CD4-positive, alpha-beta T cell treated with Interferon gamma for 1 hour (primary cell): ENCODE results near the gene IRX6.

Source experiments
- DNase-seq: peaks from one replicate; pipeline ENCODE4 v3.0.0-alpha.2; 2020

The IRX6 gene

GRCh38 chr16:55324285-55325079 lies 479 bp downstream of the IRX6 start:
- DNase-seq, result no peak

- DNase-seq, result no peak
Measured at GRCh38 chr16:55325080-55325447, 1.1 kb downstream of the IRX6 start.

GRCh38 chr16:55325458-55326109 lies 1.6 kb downstream of the IRX6 start:
- DNase-seq, result no peak

- no peak for DNase-seq
Measured at GRCh38 chr16:55326261-55327092, 2.5 kb downstream of the IRX6 start.

GRCh38 chr16:55328611-55329569 lies 4.9 kb downstream of the IRX6 start:
- DNase-seq, result no peak

DNA sequence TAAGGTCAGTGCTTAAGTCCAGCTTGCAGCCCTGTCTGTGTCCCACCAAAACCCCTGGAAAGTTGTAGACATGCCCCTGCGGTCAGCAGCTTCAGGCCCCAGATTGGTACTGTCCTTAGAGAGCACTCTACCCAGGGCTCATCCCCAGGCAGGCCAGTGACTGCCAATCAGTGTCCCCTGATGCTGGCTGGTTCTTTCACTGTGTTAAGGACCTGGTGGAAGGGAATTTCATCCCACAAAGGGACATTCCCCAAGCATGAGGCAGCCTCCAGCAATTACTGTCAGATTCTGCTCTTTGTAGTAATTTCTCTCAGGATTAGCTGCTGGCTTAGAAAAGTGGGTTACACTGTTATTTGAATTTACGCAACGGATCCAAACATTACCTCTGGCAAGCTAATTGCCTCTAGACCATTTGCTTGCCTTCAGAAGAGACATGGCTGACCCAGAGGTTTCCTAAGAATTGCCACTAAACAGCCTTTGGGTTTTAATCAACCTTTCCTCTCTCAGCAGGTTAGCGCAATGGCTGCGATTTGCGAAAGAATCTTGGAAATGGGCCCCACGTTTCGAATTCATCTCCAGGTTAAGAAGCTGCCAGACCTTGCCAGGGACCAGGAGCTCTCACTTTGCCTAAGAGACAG lies 5.9 kb downstream of the IRX6 start:
- no peak for DNase-seq

DNA sequence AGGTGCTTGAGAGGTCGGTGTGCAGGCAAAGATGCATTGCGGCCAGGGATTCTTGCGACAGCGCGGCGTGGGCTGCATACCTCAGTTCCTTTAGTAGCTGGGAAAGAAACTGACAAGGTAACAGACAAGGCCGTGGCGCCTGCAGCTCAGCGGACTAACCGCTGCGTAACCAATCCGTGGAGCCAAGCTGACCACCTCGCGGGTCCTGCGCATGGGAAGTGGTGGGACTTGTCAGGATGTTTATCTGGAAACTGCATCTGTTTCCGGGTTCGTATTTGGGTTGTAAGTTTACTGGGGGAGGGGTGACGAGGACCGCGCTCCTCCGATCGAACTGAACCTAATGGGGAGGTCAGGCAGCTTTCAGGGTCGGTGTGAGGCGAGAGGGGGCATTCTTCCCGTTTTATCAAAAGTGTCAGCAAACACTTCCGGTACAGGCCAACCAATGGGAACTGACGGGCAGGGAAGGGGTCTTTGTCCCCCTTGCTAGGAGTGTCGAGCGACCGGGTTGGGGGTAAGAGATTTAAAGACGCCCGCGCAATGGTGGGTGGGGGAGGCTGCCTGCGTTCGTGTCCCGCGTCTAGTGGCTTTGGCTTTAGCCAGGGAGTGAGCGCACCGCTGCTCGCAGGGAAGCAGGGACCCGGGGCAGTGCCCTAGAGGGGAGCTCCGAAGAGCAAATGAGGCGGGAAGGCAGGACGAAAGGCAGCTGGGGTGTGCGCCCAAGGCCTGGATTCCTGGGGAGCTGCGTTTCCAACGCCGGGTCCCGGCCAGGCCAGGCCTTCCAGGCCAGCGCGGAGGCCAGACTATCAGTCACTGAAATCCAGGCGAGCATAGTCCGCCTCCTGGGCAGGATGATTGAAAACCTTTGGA lies 7.0 kb downstream of the IRX6 start:
- DNase-seq, result no peak

- no peak for DNase-seq
Measured at GRCh38 chr16:55331648-55332185, 7.7 kb downstream of the IRX6 start.

DNA sequence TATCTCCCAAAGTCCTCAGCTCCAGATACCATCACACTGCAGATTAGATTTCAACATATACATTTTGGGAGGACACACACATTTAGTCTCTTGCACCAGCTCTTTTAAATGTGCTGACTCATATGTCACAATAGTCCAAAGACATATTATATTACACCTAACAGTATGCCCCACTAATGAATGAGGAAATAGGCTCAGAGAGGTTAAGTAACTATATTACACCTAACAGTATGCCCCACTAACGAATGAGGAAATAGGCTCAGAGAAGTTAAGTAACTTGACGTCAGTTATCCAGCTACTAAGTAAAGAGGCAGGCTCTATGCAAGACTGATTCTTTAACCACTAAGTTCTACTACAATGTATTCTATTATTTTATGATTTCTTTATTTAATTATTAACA lies 9.7 kb downstream of the IRX6 start:
- no peak for DNase-seq

GRCh38 chr16:55338646-55339045 lies 14.6 kb downstream of the IRX6 start:
- DNase-seq, result no peak

DNA sequence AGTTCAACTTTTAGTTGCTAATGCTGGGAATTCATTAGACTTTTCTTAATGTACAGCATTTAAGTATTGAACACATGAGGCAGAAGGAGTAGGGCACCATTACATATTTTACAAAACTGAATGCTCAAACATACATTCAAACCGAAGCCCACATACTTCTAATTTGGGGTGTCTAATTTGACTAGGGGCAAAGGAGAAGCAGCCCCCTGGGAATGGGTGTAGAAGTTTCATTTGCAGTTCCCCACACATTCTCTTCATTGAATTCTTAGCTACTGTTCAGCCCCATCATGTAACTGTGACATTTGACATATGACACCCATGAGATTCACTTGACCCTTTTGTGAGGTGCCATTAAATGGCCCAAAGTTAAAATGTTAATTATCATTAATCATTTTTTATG lies 16.4 kb downstream of the IRX6 start:
- no peak for DNase-seq

GRCh38 chr16:55341681-55342080 lies 17.7 kb downstream of the IRX6 start:
- no peak for DNase-seq

- DNase-seq, result no peak
Measured at GRCh38 chr16:55346475-55346874, 22.5 kb downstream of the IRX6 start.

DNA sequence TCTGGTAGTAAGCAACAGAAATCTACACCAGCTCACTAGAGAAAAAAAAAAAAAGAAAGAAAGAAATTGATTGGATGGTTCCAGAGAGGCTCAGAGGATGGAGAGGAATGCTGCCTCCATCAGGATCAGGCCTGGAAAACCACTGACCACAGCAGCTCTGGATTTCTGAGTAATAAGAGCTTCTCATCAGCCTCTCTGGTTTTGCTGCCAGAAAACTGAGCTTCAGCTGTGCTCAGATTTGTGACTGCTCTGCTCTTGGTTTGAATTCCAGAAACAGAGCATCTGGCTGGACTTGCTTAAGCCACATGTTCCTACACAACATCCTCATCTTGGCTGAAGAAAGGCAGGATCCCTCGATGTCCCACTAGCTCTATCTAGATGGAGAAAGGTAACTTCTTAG lies 25.9 kb downstream of the IRX6 start:
- DNase-seq, result no peak

- no peak for DNase-seq
Measured at GRCh38 chr16:55350984-55351383, 27.0 kb downstream of the IRX6 start.

- no peak for DNase-seq
Measured at GRCh38 chr16:55351936-55352335, 27.9 kb downstream of the IRX6 start.

DNA sequence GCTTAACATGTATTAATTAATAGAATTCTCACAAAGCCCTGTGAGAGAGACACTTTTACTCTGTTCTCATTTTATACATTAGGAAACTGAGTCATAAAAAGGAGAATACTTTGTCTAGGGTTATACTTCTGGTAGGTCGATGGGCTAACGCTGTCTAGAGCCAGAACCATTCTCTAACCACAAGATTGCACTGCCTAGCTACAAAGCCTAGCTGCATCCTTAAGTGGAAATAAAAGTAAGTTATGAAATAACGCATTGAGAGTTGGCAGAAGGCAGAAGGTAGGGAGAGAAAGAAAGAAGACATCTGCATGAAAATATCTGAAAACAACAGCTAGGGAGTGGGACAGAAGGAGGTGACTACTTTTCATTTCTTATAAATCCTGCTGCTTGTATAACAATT lies 33.2 kb downstream of the IRX6 start:
- no peak for DNase-seq

DNA sequence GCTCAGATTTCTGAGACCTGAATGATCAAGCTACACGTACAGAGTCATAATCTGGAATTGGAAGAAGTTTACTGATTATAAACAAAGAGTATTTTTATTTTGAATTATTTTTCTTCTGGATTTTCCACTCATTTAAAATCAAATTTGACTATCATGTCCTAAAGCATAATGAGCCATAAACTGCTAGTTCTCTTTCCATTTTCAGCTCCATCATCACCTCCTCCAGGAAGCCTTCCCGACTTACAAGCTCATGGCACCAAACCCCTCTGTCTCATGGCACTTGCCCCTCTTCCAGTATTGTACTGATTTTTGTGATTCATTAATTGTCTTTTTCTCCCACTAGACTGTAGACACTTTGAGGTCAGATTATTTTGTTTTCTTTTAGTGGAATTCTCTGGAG lies 35.9 kb downstream of the IRX6 start:
- no peak for DNase-seq

DNA sequence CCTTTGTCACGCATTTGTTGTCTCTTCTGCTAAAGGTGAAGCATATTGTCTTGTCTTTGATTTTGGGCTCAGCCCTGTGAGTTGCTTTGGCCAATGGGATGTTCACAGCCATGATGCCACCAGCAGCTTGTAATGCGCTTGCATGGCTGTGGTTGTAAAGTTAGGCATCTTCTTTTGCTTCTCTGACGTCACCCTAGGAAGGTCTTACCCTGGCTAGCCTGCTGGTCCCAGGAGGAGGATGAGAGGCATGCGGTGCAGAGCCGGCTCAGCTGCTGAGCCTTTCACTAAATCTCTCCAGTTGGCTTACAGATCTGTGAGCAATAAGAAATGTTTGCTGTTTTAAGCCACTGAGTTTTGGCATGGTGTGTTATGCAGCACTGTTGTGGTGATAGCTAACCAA lies 40.8 kb downstream of the IRX6 start:
- no peak for DNase-seq

DNA sequence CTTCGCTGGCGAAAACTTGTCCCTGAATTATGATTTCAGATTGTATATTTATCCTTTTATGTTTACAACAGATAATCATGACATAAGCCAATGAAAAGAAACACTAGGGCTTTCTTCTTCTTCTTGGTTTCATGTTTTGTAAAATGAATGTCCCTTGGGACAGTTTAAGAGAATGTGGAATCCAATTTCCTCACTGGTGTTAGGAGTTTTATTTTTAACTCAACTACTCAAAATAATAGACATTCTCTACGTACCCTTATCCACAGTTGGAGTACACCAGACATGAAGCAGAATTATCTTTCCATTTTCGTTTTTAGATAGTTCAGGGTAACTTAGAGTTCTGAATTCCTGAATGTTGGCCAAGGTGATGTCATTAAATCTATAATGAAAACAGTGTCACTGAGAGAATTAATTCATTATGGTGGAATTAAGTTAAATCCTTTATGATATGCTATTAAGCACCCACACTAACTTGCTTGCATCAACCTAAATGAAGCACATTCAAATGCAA lies 43.4 kb downstream of the IRX6 start:
- no peak for DNase-seq
